NCI-H748 (cell line): Measurements from ENCODE around the gene PTPRK.
"Not testable (repeated sequence)": the region's sequence is repeated elsewhere in the genome, so short reads cannot be mapped to it uniquely, and the experiment has no call there.

Source experiments
- DNase-seq: peaks from one replicate; lab custom pipeline; 2025; ENCODE audit not compliant: unreplicated experiment; lab: John Stamatoyannopoulos, UW

PTPRK gene

GRCh38 chr6:128039543-128039942 lies 480.9 kb downstream of the PTPRK start:
- DNase-seq, result no peak

GRCh38 chr6:128036808-128037570 lies 483.4 kb downstream of the PTPRK start:
- DNase-seq, result no peak

- no peak for DNase-seq
Observed at GRCh38 chr6:128033156-128033555, 487.2 kb downstream of the PTPRK start.

- no peak for DNase-seq
Observed at GRCh38 chr6:128032042-128032441, 488.4 kb downstream of the PTPRK start.

- DNase-seq, result no peak
Observed at GRCh38 chr6:128029826-128030225, 490.6 kb downstream of the PTPRK start.

GRCh38 chr6:128028183-128028582 lies 492.2 kb downstream of the PTPRK start:
- DNase-seq, result no peak

GRCh38 chr6:128025478-128025877 lies 494.9 kb downstream of the PTPRK start:
- DNase-seq, result no peak

GRCh38 chr6:128024969-128025368 lies 495.4 kb downstream of the PTPRK start:
- no peak for DNase-seq

- DNase-seq, result no peak
Observed at GRCh38 chr6:128024046-128024445, 496.4 kb downstream of the PTPRK start.

GRCh38 chr6:128018821-128019220 lies 501.6 kb downstream of the PTPRK start:
- DNase-seq, result no peak

GRCh38 chr6:128017288-128017687 lies 503.1 kb downstream of the PTPRK start:
- no peak for DNase-seq

GRCh38 chr6:128007658-128008057 lies 512.7 kb downstream of the PTPRK start:
- DNase-seq, result no peak

GRCh38 chr6:128005009-128005408 lies 515.4 kb downstream of the PTPRK start:
- DNase-seq, result no peak

GRCh38 chr6:128000363-128000762 lies 520.0 kb downstream of the PTPRK start:
- no peak for DNase-seq

GRCh38 chr6:127998985-127999384 lies 521.4 kb downstream of the PTPRK start:
- DNase-seq, result no peak

GRCh38 chr6:127997496-127998164 lies 522.8 kb downstream of the PTPRK start:
- DNase-seq, result no peak

GRCh38 chr6:127996925-127997324 lies 523.5 kb downstream of the PTPRK start:
- no peak for DNase-seq

GRCh38 chr6:127992144-127992543 lies 528.3 kb downstream of the PTPRK start:
- no peak for DNase-seq

- no peak for DNase-seq
Observed at GRCh38 chr6:127990074-127990473, 530.3 kb downstream of the PTPRK start.

GRCh38 chr6:127980996-127981395 lies 539.4 kb downstream of the PTPRK start:
- no peak for DNase-seq

GRCh38 chr6:127978185-127978584 lies 542.2 kb downstream of the PTPRK start:
- not testable (repeated sequence) for DNase-seq

- DNase-seq, result no peak
Observed at GRCh38 chr6:127976796-127977195, 543.6 kb downstream of the PTPRK start.

- no peak for DNase-seq
Observed at GRCh38 chr6:127976111-127976510, 544.3 kb downstream of the PTPRK start.
